Activated CD4-positive, CD25-positive, alpha-beta regulatory T cell (primary cell): ENCODE data around the gene STX7.

Experiments used
- DNase-seq, 4 experiments: peaks; one replicate each; lab custom pipeline; 2025; lab: John Stamatoyannopoulos, UW

STX7 gene

DNA sequence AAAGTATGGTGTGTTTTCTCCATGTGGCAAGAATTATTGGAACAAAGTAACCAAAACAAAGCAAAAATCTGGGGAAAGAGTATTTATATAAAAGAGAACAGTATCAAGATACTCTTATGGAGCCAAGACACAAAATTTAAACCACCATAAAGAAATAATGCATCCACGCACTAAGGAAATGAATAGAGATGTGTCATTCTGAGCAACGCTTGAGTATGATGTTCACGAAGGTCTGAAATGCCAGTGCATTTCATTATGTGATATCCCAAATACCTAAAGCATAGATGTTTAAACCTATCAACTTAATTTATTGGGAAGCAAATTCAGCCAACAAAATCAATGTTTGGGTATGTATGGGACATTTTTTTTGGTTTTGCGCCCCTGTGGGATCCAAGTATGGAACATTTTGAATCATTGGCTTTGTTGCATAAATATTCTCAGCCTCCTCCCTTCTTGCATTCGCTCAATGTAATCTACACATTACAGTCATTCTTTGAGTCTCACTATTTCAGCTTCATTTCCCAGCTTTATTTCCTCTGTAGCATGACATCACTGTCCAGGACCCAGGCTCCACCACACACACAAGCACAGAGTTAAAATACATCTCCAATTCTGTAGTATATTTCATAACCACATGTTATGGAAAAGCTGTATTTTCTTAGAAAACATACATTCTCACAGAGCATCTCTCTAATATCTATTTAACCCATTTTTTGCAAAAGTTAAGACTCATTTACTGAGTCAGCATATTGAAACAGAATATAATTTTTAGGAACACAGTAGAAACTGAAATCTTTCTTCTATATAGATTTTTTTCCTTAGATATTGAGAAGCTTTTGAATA, 100.0 kb downstream of the STX7 start:
- no peak for DNase-seq

DNA sequence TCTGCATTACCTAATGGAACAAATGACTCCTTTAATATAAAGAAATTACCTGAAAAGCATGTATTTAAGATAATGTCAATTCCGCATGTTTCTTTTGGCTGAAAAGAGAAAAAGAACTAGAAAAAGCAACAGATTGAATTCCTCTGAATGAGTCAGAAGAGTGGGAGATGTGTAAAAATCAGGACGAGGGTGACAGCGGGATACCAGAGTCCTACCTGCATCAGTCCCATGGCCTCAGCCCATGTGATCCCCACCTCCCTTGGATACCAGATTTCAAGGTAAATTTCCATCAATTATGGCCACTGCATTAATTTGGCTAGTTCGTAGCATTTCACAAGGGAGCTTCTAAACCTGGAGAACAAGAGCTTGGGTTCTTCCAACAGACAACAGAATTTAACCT, 101.6 kb downstream of the STX7 start:
- DNase-seq = no peak

DNA sequence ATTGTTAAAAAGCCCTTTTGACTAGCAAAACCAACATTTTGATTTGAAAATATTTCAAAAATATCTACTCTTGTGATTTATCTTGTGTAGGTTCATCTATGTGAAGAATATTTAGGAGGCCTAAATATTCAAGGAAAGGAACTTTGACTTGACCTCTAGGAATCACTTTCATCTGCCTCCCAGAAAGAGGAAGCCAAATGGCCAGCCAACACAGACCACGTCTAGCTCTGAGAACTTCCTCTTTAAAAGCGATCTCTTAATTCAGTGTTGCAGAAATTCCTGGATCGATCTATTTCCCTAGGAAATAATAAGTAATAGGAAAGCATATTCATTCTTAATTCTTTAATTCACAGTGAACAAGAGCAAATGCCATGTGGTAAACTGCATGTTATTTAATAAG, 102.1 kb downstream of the STX7 start:
- no peak for DNase-seq

- no peak for DNase-seq
Observed at GRCh38 chr6:132405143-132405915, 107.6 kb downstream of the STX7 start.

- no peak for DNase-seq
Observed at GRCh38 chr6:132404736-132405135, 108.2 kb downstream of the STX7 start.

DNA sequence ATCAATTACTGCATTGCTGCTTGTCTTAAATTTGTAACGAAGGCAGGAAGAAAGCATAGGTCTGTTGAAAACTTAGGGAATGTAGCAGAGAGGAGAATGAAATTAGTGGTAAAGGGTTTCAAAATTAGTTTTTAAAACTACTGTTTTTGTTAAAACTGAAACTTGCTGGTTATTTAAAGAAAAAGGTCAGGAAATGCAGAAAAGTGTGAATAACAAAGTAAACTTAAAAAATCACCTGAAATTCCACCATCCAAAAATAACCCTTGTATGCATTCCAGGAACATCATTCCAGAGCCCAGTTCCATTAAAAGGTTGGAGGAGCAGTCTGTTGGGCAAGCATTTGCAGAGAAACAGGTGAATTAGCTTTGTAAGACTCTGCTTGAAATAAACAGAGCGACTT, 108.6 kb downstream of the STX7 start:
- no peak for DNase-seq

- no peak for DNase-seq
Observed at GRCh38 chr6:132401618-132402285, 111.2 kb downstream of the STX7 start.

GRCh38 chr6:132400883-132401617, 111.9 kb downstream of the STX7 start, which contains the start of gene MOXD1:
Gene MOXD1 (minus strand): TSS chr6:132401475. CDS start chr6:132401426, 49 bp downstream.
- no peak for DNase-seq

GRCh38 chr6:132400555-132400882, 112.4 kb downstream of the STX7 start:
- DNase-seq = no peak

GRCh38 chr6:132399376-132400074, 113.4 kb downstream of the STX7 start:
- DNase-seq = no peak
